ENCODE measurements around the gene MRPL16.

GRCh38 chr11:59810911-59811259, 307 bp upstream of the MRPL16 start:
- no peak for TF ChIP-seq CTCF (IDR thresholded peaks at IDR 0.05)
- no peak for TF ChIP-seq POLR2A (IDR thresholded peaks at IDR 0.05)

Measured in heart left ventricle (tissue), 13 donors.